ENCODE measurements around the gene GALNT15.

Gene GALNT15

GRCh38 chr3:16174389-16174788 lies at the start of gene GALNT15:
Gene GALNT15 (plus strand): TSS chr3:16174680. CDS start chr3:16175152, 472 bp downstream.
- DNase-seq: no peak

GRCh38 chr3:16126634-16127033 lies 47.8 kb upstream of the GALNT15 start:
- no peak for DNase-seq

GRCh38 chr3:16127249-16127648 lies 47.2 kb upstream of the GALNT15 start:
- no peak for DNase-seq

GRCh38 chr3:16130066-16130465 lies 44.4 kb upstream of the GALNT15 start:
- no peak for DNase-seq

GRCh38 chr3:16132190-16132589 lies 42.3 kb upstream of the GALNT15 start:
- DNase-seq: no peak

- no peak for DNase-seq
These were observed 41.6 kb upstream of the GALNT15 start for GRCh38 chr3:16132928-16133327.

GRCh38 chr3:16134173-16134928 lies 40.1 kb upstream of the GALNT15 start:
- no peak for DNase-seq

- DNase-seq: no peak
These were observed 38.4 kb upstream of the GALNT15 start for GRCh38 chr3:16136055-16136454.

- DNase-seq: no peak
These were observed 37.4 kb upstream of the GALNT15 start for GRCh38 chr3:16137044-16137443.

- no peak for DNase-seq
These were observed 36.5 kb upstream of the GALNT15 start for GRCh38 chr3:16137977-16138376.

- no peak for DNase-seq
These were observed 34.2 kb upstream of the GALNT15 start for GRCh38 chr3:16140116-16140893.

GRCh38 chr3:16140894-16141285 lies 33.6 kb upstream of the GALNT15 start:
- no peak for DNase-seq

- DNase-seq: no peak
These were observed 32.0 kb upstream of the GALNT15 start for GRCh38 chr3:16142350-16143025.

GRCh38 chr3:16143861-16144447 lies 30.5 kb upstream of the GALNT15 start:
- DNase-seq: no peak

- DNase-seq: no peak
These were observed 29.3 kb upstream of the GALNT15 start for GRCh38 chr3:16145176-16145575.

GRCh38 chr3:16146015-16146730 lies 28.3 kb upstream of the GALNT15 start:
- DNase-seq: no peak

- DNase-seq: no peak
These were observed 27.1 kb upstream of the GALNT15 start for GRCh38 chr3:16147220-16147994.

GRCh38 chr3:16148213-16148612 lies 26.3 kb upstream of the GALNT15 start:
- no peak for DNase-seq

- DNase-seq: no peak
These were observed 25.7 kb upstream of the GALNT15 start for GRCh38 chr3:16148783-16149182.

- no peak for DNase-seq
These were observed 24.2 kb upstream of the GALNT15 start for GRCh38 chr3:16150285-16150684.

GRCh38 chr3:16151109-16151508 lies 23.4 kb upstream of the GALNT15 start:
- DNase-seq: no peak

GRCh38 chr3:16168211-16168610 lies 6.3 kb upstream of the GALNT15 start:
- no peak for DNase-seq

Data from activated CD8-positive, alpha-beta memory T cell treated with anti-CD3 and anti-CD28 coated beads for 24 hours (primary cell).